ENCODE data around the gene DBI.

Gene DBI

DNA sequence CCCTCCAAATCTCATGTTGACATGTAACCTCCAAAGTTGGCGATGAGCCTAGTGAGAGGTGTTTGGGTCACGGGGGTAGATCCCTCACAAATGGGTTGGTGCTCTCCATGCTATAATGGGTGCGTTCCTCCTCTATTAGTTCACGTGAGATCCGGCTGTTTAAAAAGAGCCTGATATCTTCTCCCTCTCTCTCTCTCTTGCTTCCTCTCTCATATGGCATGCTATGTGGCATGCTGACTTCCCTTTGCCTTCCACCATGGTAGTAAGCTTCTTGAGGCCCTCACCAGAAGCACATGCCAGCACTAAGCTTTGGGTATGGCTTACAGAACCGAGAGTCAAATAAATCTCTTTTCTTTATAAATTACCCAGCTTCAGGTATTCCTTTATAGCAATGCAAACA is 39.3 kb upstream of the DBI start:
- in situ Hi-C loops (cut with MboI; ENCODE audit: low sequenced_read_pairs, unreplicated experiment): no loop called here
- TF ChIP-seq, protein P1, sequence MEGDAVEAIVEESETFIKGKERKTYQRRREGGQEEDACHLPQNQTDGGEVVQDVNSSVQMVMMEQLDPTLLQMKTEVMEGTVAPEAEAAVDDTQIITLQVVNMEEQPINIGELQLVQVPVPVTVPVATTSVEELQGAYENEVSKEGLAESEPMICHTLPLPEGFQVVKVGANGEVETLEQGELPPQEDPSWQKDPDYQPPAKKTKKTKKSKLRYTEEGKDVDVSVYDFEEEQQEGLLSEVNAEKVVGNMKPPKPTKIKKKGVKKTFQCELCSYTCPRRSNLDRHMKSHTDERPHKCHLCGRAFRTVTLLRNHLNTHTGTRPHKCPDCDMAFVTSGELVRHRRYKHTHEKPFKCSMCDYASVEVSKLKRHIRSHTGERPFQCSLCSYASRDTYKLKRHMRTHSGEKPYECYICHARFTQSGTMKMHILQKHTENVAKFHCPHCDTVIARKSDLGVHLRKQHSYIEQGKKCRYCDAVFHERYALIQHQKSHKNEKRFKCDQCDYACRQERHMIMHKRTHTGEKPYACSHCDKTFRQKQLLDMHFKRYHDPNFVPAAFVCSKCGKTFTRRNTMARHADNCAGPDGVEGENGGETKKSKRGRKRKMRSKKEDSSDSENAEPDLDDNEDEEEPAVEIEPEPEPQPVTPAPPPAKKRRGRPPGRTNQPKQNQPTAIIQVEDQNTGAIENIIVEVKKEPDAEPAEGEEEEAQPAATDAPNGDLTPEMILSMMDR (IDR thresholded peaks at IDR 0.05; ENCODE audit: borderline replicate concordance, control extremely low read depth, extremely low read depth, insufficient read depth, missing control alignments): no peak
- no peak for DNase-seq (ENCODE audit: low spot score)

DNA sequence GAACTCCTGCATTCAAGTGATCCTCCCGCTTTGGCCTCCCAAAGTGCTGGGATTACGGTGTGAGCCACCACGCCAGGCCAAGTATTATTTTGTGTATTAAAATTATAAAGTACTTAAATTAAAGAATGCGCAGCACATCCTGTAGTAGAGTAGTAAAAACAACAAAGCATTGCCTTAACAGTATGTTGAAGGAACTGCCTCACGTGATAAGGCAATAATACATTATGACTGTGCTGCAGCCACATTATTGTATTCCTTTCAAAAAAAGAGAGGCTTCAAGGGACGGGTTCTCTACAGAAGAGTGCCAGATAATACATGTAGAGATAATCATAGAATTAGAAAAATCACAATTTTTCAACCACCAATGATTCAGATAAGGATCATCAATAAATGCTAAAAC is 33.8 kb upstream of the DBI start:
- no peak for DNase-seq (ENCODE audit: low spot score)
- TF ChIP-seq, protein P1 (IDR thresholded peaks at IDR 0.05; ENCODE audit: borderline replicate concordance, control extremely low read depth, extremely low read depth, insufficient read depth, missing control alignments): no peak
- in situ Hi-C loops (cut with MboI; ENCODE audit: low sequenced_read_pairs, unreplicated experiment): no loop called here

DNA sequence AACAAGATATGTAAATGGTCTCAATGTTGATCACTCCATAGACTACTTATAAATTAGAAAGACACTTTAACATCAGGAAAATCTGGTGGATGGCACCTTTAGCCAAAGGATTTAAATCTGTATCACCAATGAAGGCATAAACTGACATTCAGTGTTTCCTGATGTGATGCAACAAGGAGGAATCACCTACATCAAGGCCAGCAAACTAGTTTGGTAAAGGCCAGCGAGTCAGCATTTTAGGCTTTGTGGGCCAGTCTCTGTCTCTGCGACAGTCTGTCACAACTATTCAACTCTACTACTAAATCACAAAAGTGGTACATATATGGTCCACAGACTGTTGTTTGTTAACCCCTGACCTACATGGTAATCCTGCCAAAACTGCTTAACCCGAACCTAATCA is 33.4 kb upstream of the DBI start:
- in situ Hi-C loops (cut with MboI; ENCODE audit: low sequenced_read_pairs, unreplicated experiment): no loop called here
- DNase-seq (ENCODE audit: low spot score): no peak
- TF ChIP-seq, protein P1 (IDR thresholded peaks at IDR 0.05; ENCODE audit: borderline replicate concordance, control extremely low read depth, extremely low read depth, insufficient read depth, missing control alignments): no peak

DNA sequence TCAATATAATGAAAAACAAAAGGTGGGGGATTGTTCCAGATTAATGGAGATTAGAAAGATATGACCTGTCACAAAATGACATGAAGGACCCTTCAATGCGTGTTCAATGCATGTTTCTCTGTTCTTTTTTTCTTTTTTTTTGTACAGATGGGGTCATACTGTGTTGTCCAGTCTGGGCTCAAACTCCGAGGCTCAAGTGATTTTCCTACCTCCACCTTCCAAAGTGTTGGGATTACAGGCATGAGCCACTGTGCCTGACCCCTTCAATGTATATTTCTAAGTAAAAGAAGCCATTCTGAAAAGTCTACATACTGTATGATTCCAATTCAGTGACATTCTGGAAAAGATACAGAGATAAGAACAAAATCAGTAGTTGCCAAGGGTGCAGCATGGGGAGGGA is 32.9 kb upstream of the DBI start:
- no peak for DNase-seq (ENCODE audit: low spot score)
- TF ChIP-seq, protein P1 (IDR thresholded peaks at IDR 0.05; ENCODE audit: borderline replicate concordance, control extremely low read depth, extremely low read depth, insufficient read depth, missing control alignments): no peak
- in situ Hi-C loops (cut with MboI; ENCODE audit: low sequenced_read_pairs, unreplicated experiment): no loop called here

DNA sequence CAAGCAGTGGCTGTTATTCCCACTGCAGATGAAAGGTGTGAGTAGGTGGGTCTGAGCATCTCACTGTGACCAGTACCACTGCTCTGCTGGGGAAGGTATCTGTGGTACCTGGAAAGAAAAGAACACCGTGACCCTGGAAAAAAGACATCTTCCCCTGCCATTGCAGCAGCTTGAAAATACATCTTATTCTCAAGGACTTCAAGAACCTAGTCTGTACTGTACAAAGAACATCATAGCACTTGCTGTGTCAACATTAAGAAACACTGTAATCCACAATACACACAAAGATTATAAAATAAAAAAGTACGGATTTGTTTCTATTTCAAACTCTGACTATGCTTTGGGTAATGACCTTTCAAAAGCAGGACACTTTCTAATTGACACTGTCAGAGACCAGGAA is 29.0 kb upstream of the DBI start:
- in situ Hi-C loops (cut with MboI; ENCODE audit: low sequenced_read_pairs, unreplicated experiment): no loop called here
- no peak for DNase-seq (ENCODE audit: low spot score)
- TF ChIP-seq, protein P1 (IDR thresholded peaks at IDR 0.05; ENCODE audit: borderline replicate concordance, control extremely low read depth, extremely low read depth, insufficient read depth, missing control alignments): no peak

DNA sequence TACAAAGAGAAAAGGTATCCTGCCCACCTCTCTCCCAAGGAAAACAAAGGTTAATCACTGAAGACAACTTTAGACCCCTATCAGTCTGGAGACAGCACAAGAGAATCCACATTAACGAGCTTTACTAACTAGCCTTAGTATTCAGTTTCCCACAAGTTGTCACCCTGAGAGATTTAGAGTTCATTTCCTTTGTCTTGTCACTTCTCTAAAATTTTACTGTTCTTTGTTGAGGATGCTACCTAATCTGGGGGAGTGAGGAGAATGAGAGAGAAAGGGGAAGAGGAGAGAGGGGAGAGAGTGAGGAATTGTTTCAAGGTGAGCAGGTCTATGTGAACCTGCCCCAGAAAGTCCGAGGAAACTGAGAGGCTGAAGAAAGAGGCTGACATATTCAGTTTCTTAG is 28.5 kb upstream of the DBI start:
- no peak for DNase-seq (ENCODE audit: low spot score)
- TF ChIP-seq, protein P1 (IDR thresholded peaks at IDR 0.05; ENCODE audit: borderline replicate concordance, control extremely low read depth, extremely low read depth, insufficient read depth, missing control alignments): no peak
- in situ Hi-C loops (cut with MboI; ENCODE audit: low sequenced_read_pairs, unreplicated experiment): no loop called here
